Measurements from ENCODE around the gene CA14. TPM values are rescaled to one million over a fixed set of nuclear protein-coding genes. Genes with fewer than 3 reads are reported as not detected.
A peak's percentile ranks its signal among the peaks of the same experiment; 100 is the strongest.
"Not testable (repeated sequence)": the region's sequence is repeated elsewhere in the genome, so short reads cannot be mapped to it uniquely, and the experiment has no call there.

Gene CA14
- total RNA-seq, 1 donor from 2014 or later: not detected

DNA sequence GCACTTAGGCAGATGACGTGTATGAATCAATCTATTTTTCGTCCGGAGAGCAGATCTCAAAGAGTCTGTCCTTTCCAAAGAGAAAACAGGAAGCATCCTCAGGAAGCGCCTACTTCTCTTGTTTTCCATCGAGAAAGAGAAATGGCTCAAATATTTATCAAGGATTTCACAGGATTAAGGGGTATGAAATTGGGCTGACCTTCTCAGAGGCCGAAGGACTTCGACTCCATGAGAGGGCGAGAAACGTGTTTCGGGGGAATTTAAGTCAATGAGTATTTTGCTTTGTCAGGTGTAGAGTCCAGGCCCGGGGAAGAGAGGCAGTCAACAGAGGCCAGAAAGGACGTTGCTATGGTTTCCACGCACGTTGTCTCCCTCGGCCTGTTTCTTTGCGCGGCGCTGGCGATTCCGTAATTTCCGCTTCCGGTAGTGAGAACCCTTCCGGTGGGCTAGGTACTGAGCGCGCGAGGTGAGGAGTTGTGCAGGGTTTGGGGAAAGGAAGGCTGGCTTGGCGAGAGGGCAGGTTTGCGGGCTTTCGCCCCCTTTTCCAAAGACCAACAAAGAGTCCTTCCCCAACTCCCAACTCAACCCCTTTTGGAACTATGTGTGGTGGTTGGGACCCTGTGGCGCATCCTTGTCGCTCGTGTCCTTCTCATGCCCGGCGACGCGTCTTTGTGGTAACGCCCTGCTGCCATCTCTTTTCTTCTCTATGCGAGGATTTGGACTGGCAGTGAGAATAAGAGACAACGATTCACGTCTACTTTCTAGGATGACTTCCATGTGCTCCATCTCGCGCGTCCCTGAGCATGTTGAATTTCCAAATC lies 36.1 kb downstream of the CA14 start, which contains the start of gene MRPS21:
TSS of gene MRPS21 (plus strand) at position 429 of the 821 bp plus-strand sequence. CDS start 506 bp downstream, outside the sequence.
- peak; percentile 94 for DNase-seq (ENCODE audit: extremely low spot score, unreplicated experiment)
- H3K27ac Mint-ChIP-seq (ENCODE audit: unreplicated experiment): peak within 1 kb of the TSS; percentile 98
- no peaks in the 10 kb centered on the region for H3K9me3 Mint-ChIP-seq (ENCODE audit: unreplicated experiment)
- peaks cover 15% of the 10 kb centered on the region for H3K36me3 Mint-ChIP-seq (ENCODE audit: unreplicated experiment)
- H3K4me1 Mint-ChIP-seq (ENCODE audit: unreplicated experiment): peaks cover 26% of the 10 kb centered on the region
- H3K27me3 Mint-ChIP-seq (ENCODE audit: unreplicated experiment): peaks cover 2% of the 10 kb centered on the region
- peak within 1 kb of the TSS; percentile 90 for H3K4me3 Mint-ChIP-seq (ENCODE audit: unreplicated experiment)
- TF ChIP-seq, protein P1, sequence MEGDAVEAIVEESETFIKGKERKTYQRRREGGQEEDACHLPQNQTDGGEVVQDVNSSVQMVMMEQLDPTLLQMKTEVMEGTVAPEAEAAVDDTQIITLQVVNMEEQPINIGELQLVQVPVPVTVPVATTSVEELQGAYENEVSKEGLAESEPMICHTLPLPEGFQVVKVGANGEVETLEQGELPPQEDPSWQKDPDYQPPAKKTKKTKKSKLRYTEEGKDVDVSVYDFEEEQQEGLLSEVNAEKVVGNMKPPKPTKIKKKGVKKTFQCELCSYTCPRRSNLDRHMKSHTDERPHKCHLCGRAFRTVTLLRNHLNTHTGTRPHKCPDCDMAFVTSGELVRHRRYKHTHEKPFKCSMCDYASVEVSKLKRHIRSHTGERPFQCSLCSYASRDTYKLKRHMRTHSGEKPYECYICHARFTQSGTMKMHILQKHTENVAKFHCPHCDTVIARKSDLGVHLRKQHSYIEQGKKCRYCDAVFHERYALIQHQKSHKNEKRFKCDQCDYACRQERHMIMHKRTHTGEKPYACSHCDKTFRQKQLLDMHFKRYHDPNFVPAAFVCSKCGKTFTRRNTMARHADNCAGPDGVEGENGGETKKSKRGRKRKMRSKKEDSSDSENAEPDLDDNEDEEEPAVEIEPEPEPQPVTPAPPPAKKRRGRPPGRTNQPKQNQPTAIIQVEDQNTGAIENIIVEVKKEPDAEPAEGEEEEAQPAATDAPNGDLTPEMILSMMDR (IDR thresholded peaks at IDR 0.05): no peak

DNA sequence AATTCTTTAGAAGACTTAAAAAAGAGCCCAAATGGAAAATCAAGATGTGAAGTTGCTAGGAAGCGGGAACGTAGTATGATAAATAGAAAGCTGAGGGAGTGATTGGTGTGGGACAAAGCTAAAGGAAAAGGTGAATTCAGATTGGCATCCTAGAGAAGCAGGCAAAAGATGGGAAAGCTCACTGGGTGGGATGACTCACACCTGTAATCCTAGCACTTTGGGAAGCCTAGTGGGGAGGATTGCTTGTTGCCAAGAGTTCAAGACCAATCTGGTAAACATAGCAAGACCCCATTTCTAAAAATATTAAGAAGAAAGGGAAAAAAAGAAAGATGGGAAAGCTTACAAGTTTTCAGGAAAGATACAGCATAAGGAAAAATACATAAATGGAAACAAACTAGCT lies 37.9 kb downstream of the CA14 start:
- Mint-ChIP-seq H3K4me3 (ENCODE audit: unreplicated experiment) (peak overlapping the region; percentile 4), H3K27me3 (ENCODE audit: unreplicated experiment) (no peaks in the 10 kb centered on the region)

DNA sequence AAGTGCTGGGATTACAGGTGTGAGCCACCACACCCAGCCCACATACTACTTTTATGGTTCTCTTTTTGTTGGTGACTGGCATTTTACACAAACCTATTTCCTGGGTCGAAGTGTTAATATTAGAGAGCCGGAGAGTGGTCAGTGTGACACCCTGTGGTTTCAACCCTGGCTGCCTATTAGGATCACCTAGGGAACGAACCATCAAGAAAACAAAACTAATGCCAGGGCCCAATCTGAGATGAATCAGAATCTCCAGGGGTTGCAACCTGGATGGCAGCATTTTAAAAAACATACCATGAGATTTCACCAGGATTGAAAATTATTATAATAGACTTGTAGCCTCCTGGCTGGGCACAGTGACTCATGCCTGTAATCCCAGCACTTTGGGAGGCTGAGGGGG lies 42.1 kb downstream of the CA14 start:
- H3K4me3 Mint-ChIP-seq (ENCODE audit: unreplicated experiment): no peak overlapping the region
- H3K4me1 Mint-ChIP-seq (ENCODE audit: unreplicated experiment): peaks cover 14% of the 10 kb centered on the region
- no peak overlapping the region for H3K27ac Mint-ChIP-seq (ENCODE audit: unreplicated experiment)
- H3K9me3 Mint-ChIP-seq (ENCODE audit: unreplicated experiment): no peaks in the 10 kb centered on the region
- no peak for DNase-seq (ENCODE audit: extremely low spot score, unreplicated experiment)
- H3K27me3 Mint-ChIP-seq (ENCODE audit: unreplicated experiment): no peaks in the 10 kb centered on the region
- TF ChIP-seq, protein P1 (IDR thresholded peaks at IDR 0.05): no peak
- peaks cover 39% of the 10 kb centered on the region for H3K36me3 Mint-ChIP-seq (ENCODE audit: unreplicated experiment)

More for the DNA sequence above, 37.9 kb downstream of the CA14 start:
- Mint-ChIP-seq H3K36me3 (ENCODE audit: unreplicated experiment) (peaks cover 22% of the 10 kb centered on the region), H3K4me1 (ENCODE audit: unreplicated experiment) (peaks cover 26% of the 10 kb centered on the region), H3K9me3 (ENCODE audit: unreplicated experiment) (no peaks in the 10 kb centered on the region), H3K27ac (ENCODE audit: unreplicated experiment) (peak overlapping the region; percentile 25)
- DNase-seq (ENCODE audit: extremely low spot score, unreplicated experiment): no peak
- TF ChIP-seq, protein P1 (IDR thresholded peaks at IDR 0.05): no peak

DNA sequence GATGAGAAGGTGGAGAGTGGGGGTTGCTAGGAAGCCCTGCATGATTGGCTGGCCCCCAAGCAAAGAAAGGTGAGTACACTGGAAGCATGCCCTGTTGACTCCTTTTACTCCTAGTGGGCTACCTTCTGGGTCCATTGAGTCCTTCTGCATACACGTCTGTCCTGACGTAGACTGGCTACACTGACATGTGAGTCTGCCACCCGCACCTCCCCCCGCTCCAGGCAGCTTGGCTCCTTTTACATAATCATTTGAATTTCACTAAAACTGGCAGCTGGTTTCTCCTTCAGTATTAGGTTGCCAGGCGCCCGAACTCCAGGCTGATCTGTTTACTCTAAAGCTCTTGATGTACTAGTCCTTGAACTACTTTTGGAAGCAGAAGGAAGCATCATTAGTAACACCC lies 44.8 kb downstream of the CA14 start:
- no peaks in the 10 kb centered on the region for H3K9me3 Mint-ChIP-seq (ENCODE audit: unreplicated experiment)
- H3K27me3 Mint-ChIP-seq (ENCODE audit: unreplicated experiment): no peaks in the 10 kb centered on the region
- no peak for DNase-seq (ENCODE audit: extremely low spot score, unreplicated experiment)
- H3K27ac Mint-ChIP-seq (ENCODE audit: unreplicated experiment): no peak overlapping the region
- TF ChIP-seq, protein P1 (IDR thresholded peaks at IDR 0.05): no peak
- peaks cover 2% of the 10 kb centered on the region for H3K4me1 Mint-ChIP-seq (ENCODE audit: unreplicated experiment)
- no peak overlapping the region for H3K4me3 Mint-ChIP-seq (ENCODE audit: unreplicated experiment)
- peaks cover 27% of the 10 kb centered on the region for H3K36me3 Mint-ChIP-seq (ENCODE audit: unreplicated experiment)

DNA sequence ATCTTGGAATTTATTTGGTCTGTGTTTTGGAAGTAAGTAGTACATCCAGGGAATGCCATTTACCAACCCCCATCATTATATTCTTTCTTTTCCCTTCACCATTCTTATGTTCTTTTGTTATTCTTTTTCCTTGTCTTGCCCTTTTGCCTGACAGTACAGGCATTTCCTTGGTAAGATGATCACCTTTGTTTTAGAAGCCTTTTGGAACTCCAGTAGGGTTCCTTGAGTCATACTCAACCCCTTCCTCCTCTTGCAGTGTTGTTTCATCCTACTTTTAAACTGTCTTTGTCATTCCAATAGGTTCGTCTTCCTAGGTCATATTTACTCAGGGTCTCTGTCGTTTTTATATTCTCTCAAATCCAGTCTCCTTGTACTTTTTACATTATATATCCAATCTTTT lies 45.3 kb downstream of the CA14 start:
- H3K4me1 Mint-ChIP-seq (ENCODE audit: unreplicated experiment): peaks cover 2% of the 10 kb centered on the region
- H3K27ac Mint-ChIP-seq (ENCODE audit: unreplicated experiment): no peak overlapping the region
- H3K36me3 Mint-ChIP-seq (ENCODE audit: unreplicated experiment): peaks cover 30% of the 10 kb centered on the region
- TF ChIP-seq, protein P1 (IDR thresholded peaks at IDR 0.05): no peak
- H3K4me3 Mint-ChIP-seq (ENCODE audit: unreplicated experiment): no peak overlapping the region
- DNase-seq (ENCODE audit: extremely low spot score, unreplicated experiment): no peak
- H3K9me3 Mint-ChIP-seq (ENCODE audit: unreplicated experiment): no peaks in the 10 kb centered on the region
- no peaks in the 10 kb centered on the region for H3K27me3 Mint-ChIP-seq (ENCODE audit: unreplicated experiment)

DNA sequence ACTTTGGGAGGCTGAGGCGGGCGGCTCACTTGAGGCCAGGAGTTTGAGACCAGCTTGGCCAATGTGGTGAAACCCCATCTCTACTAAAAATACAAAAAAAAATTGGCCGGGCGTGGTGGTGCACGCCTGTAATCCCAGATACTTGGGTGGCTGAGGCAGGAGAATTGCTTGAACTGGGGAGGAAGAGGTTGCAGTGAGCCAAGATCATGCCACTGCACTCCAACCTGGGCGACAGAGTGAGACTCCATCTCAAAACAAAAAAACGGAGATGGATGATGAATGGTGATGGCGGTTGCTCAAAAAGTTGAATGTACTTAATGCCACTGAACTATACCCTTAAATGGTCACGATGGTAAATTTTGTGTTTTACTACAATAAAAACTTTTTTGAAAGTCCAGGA lies 51.0 kb downstream of the CA14 start:
- not testable (repeated sequence) for H3K4me3 Mint-ChIP-seq (ENCODE audit: unreplicated experiment); H3K9me3 Mint-ChIP-seq (ENCODE audit: unreplicated experiment); H3K27me3 Mint-ChIP-seq (ENCODE audit: unreplicated experiment)

More for the DNA sequence above, 51.0 kb downstream of the CA14 start:
- not testable (repeated sequence) for DNase-seq (ENCODE audit: extremely low spot score, unreplicated experiment); H3K4me1 Mint-ChIP-seq (ENCODE audit: unreplicated experiment); H3K27ac Mint-ChIP-seq (ENCODE audit: unreplicated experiment)
- H3K36me3 Mint-ChIP-seq (ENCODE audit: unreplicated experiment): peaks cover 16% of the 10 kb centered on the region

All from osteocyte (in vitro differentiated cells).